Mesodermal cell (in vitro differentiated cells): ENCODE results near the gene TTC21B.

Source experiments
- H3K27ac ChIP-seq: 2 replicates; pipeline ENCODE4 v1.7.0; 2013; ENCODE audit warnings: mild to moderate bottlenecking, low read depth, low read length, moderate library complexity; ENCODE audit not compliant: severe bottlenecking
- H3K36me3 ChIP-seq: 2 replicates; pipeline ENCODE4 v1.7.1; 2013; ENCODE audit warnings: mild to moderate bottlenecking, low read length, moderate library complexity; ENCODE audit not compliant: control insufficient read depth, insufficient read depth
- H3K4me1 ChIP-seq: one replicate; pipeline ENCODE4 v1.7.1; 2013; ENCODE audit warnings: mild to moderate bottlenecking, low read length; ENCODE audit not compliant: insufficient read depth, control insufficient read depth, poor library complexity, severe bottlenecking
- H3K4me3 ChIP-seq: 2 replicates; pipeline ENCODE4 v1.7.0; 2013; ENCODE audit warnings: low read length, control low read depth, mild to moderate bottlenecking; ENCODE audit not compliant: insufficient read depth, poor library complexity, severe bottlenecking; ENCODE audit errors: extremely low read depth
- H3K9me3 ChIP-seq: 2 replicates; pipeline ENCODE4 v1.7.1; 2013; ENCODE audit warnings: mild to moderate bottlenecking, low read length, moderate library complexity; ENCODE audit not compliant: control insufficient read depth
- WGBS, 2 experiments: methylation state at CpG; one replicate each; pipeline ENCODE4 v1.1.5; 2013; ENCODE audit warnings: missing lambda C conversion rate in 2 of 2; ENCODE audit not compliant: insufficient coverage in 2 of 2; 5-methylcytosine and 5-hydroxymethylcytosine counted together

TTC21B gene

GRCh38 chr2:165840333-165840958 lies 113.1 kb downstream of the TTC21B start:
- Histone ChIP-seq H3K4me3 (no peak overlapping the region), H3K36me3 (no peaks in the 10 kb centered on the region), H3K27ac (no peak overlapping the region), H3K9me3 (no peaks in the 10 kb centered on the region), H3K4me1 (peaks cover 4% of the 10 kb centered on the region)

DNA sequence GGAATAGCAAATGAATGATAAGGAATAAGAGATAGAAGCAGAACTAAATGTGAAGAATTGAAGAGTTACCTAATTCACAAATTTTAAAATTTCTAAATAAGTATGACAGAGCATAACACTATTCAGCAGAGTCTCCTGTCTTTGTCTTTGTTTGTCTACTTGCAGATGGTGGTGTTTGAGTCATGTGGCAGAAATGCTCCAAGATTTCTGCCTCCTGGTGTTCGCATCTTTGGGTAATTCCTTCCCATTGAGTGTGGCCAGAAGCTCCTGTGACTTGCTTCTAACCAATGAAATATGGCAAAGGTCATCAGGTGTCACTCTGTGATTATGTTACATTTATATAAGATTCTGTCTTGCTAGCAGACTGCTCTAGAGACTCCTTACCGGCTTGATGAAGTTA lies 114.0 kb downstream of the TTC21B start:
- no peak overlapping the region for H3K27ac ChIP-seq
- 100% methylated on average over 1 to 2 of the region's 2 CpGs for WGBS, 2 experiments
- no peaks in the 10 kb centered on the region for H3K9me3 ChIP-seq
- peaks cover 4% of the 10 kb centered on the region for H3K4me1 ChIP-seq
- no peaks in the 10 kb centered on the region for H3K36me3 ChIP-seq
- H3K4me3 ChIP-seq = no peak overlapping the region

DNA sequence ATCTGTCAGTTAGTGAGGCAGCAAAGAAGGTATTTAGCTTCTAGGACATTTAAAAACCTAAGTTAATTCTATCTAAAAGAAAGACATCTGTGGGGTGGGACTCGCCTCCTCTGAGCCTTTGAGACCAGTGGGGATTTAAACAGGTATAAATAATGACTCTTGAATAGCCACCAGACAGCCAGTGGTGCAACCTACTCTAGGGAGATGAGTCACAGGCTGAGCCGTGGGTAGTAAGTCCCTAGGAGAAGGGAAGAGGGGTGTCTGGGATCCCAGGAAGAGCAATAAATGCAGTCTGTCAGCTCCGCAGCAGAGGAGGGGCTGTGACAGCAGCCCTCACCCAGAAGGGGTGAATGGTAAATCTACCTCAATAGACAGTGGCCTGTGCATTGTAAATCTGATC lies 116.5 kb downstream of the TTC21B start:
- Histone ChIP-seq H3K9me3 (no peaks in the 10 kb centered on the region), H3K36me3 (no peaks in the 10 kb centered on the region), H3K27ac (no peak overlapping the region), H3K4me1 (peaks cover 6% of the 10 kb centered on the region), H3K4me3 (no peak overlapping the region)
- 20 to 69% methylated on average over 1 to 2 of the region's 3 CpGs for WGBS, 2 experiments

GRCh38 chr2:165835363-165835762 lies 118.2 kb downstream of the TTC21B start:
- Histone ChIP-seq H3K27ac (no peak overlapping the region), H3K4me3 (no peak overlapping the region), H3K9me3 (no peaks in the 10 kb centered on the region), H3K4me1 (peaks cover 6% of the 10 kb centered on the region), H3K36me3 (no peaks in the 10 kb centered on the region)
- WGBS, 2 experiments = 90 to 100% methylated on average over 1 to 2 of the region's 2 CpGs

GRCh38 chr2:165833156-165833555 lies 120.4 kb downstream of the TTC21B start:
- Histone ChIP-seq H3K36me3 (no peaks in the 10 kb centered on the region), H3K4me1 (peaks cover 6% of the 10 kb centered on the region), H3K9me3 (no peaks in the 10 kb centered on the region), H3K4me3 (no peak overlapping the region), H3K27ac (no peak overlapping the region)
- WGBS, 2 experiments = 91 to 97% methylated on average over 1 to 4 of the region's 4 CpGs

DNA sequence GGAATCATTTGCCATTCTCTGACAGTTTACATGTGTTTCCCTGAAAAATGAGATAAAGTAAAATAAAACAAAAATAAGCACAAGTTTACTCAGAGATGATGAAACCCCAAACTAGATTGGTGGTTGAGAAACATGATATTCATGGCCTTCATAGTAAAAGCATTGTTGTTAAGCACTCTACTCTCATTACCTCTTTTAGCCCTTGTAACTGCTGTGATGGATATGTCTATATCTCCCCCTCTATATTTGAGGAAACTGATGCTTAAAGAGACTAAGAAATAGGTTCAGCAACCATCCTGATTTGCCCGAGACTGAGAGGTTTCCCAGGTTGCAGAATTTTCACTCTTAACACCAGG lies 125.7 kb downstream of the TTC21B start:
- Histone ChIP-seq H3K27ac (no peak overlapping the region), H3K4me3 (no peak overlapping the region), H3K36me3 (no peaks in the 10 kb centered on the region), H3K9me3 (no peaks in the 10 kb centered on the region), H3K4me1 (peaks cover 5% of the 10 kb centered on the region)
- 80 to 100% methylated on average over 1 of the region's 1 CpG for WGBS, 2 experiments

DNA sequence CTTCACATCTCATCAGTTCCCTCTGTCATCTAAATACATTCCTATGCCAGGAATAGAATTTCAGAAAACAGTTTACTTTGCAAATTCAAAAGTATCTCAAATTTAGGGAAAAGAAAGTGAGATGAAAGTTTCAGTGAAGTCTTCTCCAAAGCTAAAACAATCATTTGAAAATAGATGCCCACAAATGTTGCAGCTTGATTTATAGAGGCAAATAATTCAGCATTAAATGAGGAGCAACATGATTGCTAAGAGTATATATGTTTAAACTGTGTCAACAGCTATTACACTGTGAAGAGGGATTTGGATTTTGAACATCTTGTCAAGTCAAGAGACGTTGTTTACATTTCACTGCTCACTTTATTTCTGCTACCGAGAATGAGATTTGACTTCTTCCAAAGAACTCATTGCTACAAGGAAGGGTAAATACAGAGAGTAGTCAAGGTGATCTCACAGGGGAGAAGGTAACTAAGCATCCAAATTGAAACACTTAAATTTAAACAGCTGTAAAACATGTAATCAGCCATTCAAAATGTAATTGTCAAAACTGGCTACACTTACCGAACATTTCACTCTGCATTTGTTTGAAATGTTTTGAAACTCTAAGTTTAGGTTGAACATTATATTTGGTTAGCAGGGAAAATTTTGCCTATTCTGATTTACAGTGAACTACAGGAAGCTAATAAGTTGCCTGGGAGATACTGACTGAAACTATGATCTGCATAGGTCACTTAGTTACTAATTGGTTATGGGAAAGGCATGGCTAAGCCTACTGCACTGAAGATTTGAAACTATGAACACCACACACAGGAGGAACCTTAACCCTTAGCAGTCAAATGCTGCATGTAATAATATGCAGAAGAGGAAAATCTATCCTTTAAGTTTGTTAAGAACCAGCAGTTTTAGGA lies 126.3 kb downstream of the TTC21B start:
- Histone ChIP-seq H3K4me1 (no peaks in the 10 kb centered on the region), H3K4me3 (no peak overlapping the region), H3K9me3 (no peaks in the 10 kb centered on the region), H3K36me3 (no peaks in the 10 kb centered on the region), H3K27ac (no peak overlapping the region)
- 88% methylated on average over 3 of the region's 3 CpGs; no CpG with 5 or more reads in 1 of the 2 experiments for WGBS, 2 experiments

DNA sequence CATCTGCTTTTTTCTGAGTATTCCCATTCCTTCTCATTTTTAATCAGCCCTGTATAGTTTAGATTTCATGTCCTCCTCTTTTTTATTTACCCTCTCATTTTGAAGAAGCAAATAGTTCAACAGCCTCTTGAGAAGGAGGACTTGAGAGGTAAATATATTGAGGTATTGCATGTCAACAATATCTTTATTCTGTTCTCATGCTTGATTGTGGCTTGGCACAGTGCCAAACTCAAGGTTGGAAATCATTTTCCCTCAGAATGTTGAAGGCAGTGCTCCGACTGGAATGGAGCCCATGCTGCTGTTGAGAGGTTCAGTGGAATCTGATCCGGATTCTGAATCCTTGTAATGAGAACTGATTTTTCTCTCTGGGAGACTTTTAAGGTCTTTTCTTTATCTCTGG lies 128.5 kb downstream of the TTC21B start:
- Histone ChIP-seq H3K27ac (no peak overlapping the region), H3K4me1 (no peaks in the 10 kb centered on the region), H3K36me3 (no peaks in the 10 kb centered on the region), H3K4me3 (no peak overlapping the region), H3K9me3 (no peaks in the 10 kb centered on the region)
- 79 to 100% methylated on average over 2 of the region's 2 CpGs for WGBS, 2 experiments
